Activated B cell treated with CpG ODN at 0.5 μM for 24 hours (primary cell): ENCODE data around the gene NLK. TPM values are rescaled to one million over a fixed set of nuclear protein-coding genes. Genes with fewer than 3 reads are reported as not detected.

Experiments
- ATAC-seq: fragments of 200-7000 bp; cut with Tn5 transposase; one replicate; pipeline ENCODE4 v1.10.0; 2021; ENCODE audit warnings: low read depth, mild to moderate bottlenecking, moderate library complexity
- CTCF ChIA-PET: fragments of 350-600 bp; sonication (Branson Sonifier 250); formaldehyde crosslinking; loops from one replicate; lab custom pipeline; 2021; ENCODE audit warnings: antibody characterized with exemption; lab: Charles Lee
- POLR2A ChIA-PET: fragments of 350-600 bp; sonication (Branson Sonifier 250); formaldehyde crosslinking; loops from one replicate; lab custom pipeline; 2021; ENCODE audit warnings: antibody characterized with exemption; lab: Charles Lee
- DNase-seq: peaks from one replicate; pipeline ENCODE4 v3.0.0; 2022
- H3K27ac Mint-ChIP-seq: one replicate; pipeline ENCODE4 v1.8.0; 2020; ENCODE audit warnings: mixed read lengths
- H3K27me3 Mint-ChIP-seq: one replicate; pipeline ENCODE4 v1.8.0; 2021; ENCODE audit warnings: mixed read lengths
- H3K36me3 Mint-ChIP-seq: one replicate; pipeline ENCODE4 v1.8.0; 2021; ENCODE audit warnings: low read depth, mixed read lengths
- H3K4me1 Mint-ChIP-seq: one replicate; pipeline ENCODE4 v1.8.0; 2021; ENCODE audit warnings: mixed read lengths
- H3K4me3 Mint-ChIP-seq: one replicate; pipeline ENCODE4 v1.8.0; 2020; ENCODE audit warnings: mild to moderate bottlenecking, mixed read lengths
- H3K9me3 Mint-ChIP-seq: one replicate; pipeline ENCODE4 v1.8.0; 2020; ENCODE audit warnings: mixed read lengths
- CTCF ChIP-seq: fragments of 200-600 bp; IDR thresholded peaks from one replicate; pipeline ENCODE4 v1.8.0; 2022; ENCODE audit warnings: antibody characterized with exemption, mild to moderate bottlenecking
- intact Hi-C: fragments of 100-400 bp; cut with micrococcal nuclease; formaldehyde crosslinking; loops from one replicate; pipeline ENCODE4 v1.15.1; 2024
- total RNA-seq: library from RNA; stranded (reverse); gene quantifications from 2 replicates; pipeline ENCODE4 v1.2.3, GENCODE V29; 2022

NLK gene
- total RNA-seq, 1 donor from 2014 or later: 24.6 TPM

- Mint-ChIP-seq H3K27ac (no peak overlapping the region), H3K27me3 (no peaks in the 10 kb centered on the region), H3K4me1 (peaks cover 12% of the 10 kb centered on the region), H3K9me3 (no peaks in the 10 kb centered on the region), H3K4me3 (no peak overlapping the region), H3K36me3 (peaks cover 59% of the 10 kb centered on the region)
- no peak for ATAC-seq
- ChIA-PET CTCF (no interaction called here), POLR2A (no interaction called here)
- TF ChIP-seq CTCF: no peak
- DNase-seq: no peak
- intact Hi-C loops: no loop called here
Measured at GRCh38 chr17:28170771-28171170, 128.3 kb downstream of the NLK start.

GRCh38 chr17:28173031-28173561 is 130.6 kb downstream of the NLK start:
- no peak overlapping the region for H3K27ac Mint-ChIP-seq
- no peaks in the 10 kb centered on the region for H3K27me3 Mint-ChIP-seq
- no peak overlapping the region for H3K4me3 Mint-ChIP-seq
- H3K4me1 Mint-ChIP-seq: peaks cover 12% of the 10 kb centered on the region
- H3K9me3 Mint-ChIP-seq: no peaks in the 10 kb centered on the region
- H3K36me3 Mint-ChIP-seq: peaks cover 54% of the 10 kb centered on the region
- ATAC-seq (no peak), DNase-seq (no peak)
- POLR2A ChIA-PET: no interaction called here
- intact Hi-C loops: no loop called here
- no peak for TF ChIP-seq CTCF
- CTCF ChIA-PET: no interaction called here

GRCh38 chr17:28173801-28174200 is 131.3 kb downstream of the NLK start:
- H3K27ac Mint-ChIP-seq: no peak overlapping the region
- no peak overlapping the region for H3K4me3 Mint-ChIP-seq
- POLR2A ChIA-PET: no interaction called here
- peaks cover 51% of the 10 kb centered on the region for H3K36me3 Mint-ChIP-seq
- CTCF ChIA-PET: no interaction called here
- H3K4me1 Mint-ChIP-seq: peaks cover 12% of the 10 kb centered on the region
- no peak for ATAC-seq
- no peak for DNase-seq
- intact Hi-C loops: no loop called here
- TF ChIP-seq CTCF: no peak
- no peaks in the 10 kb centered on the region for H3K27me3 Mint-ChIP-seq
- no peaks in the 10 kb centered on the region for H3K9me3 Mint-ChIP-seq

- no peak for TF ChIP-seq CTCF
- H3K9me3 Mint-ChIP-seq: no peaks in the 10 kb centered on the region
- peaks cover 12% of the 10 kb centered on the region for H3K4me1 Mint-ChIP-seq
- ChIA-PET POLR2A (no interaction called here), CTCF (no interaction called here)
- no peak overlapping the region for H3K4me3 Mint-ChIP-seq
- no peak for ATAC-seq
- intact Hi-C loops: no loop called here
- peaks cover 44% of the 10 kb centered on the region for H3K36me3 Mint-ChIP-seq
- DNase-seq: no peak
- no peak overlapping the region for H3K27ac Mint-ChIP-seq
- H3K27me3 Mint-ChIP-seq: no peaks in the 10 kb centered on the region
Measured at GRCh38 chr17:28174352-28175046, 132.0 kb downstream of the NLK start.

GRCh38 chr17:28177351-28177750 is 134.9 kb downstream of the NLK start:
- no peak for TF ChIP-seq CTCF
- H3K36me3 Mint-ChIP-seq: peaks cover 35% of the 10 kb centered on the region
- peaks cover 12% of the 10 kb centered on the region for H3K4me1 Mint-ChIP-seq
- no peak overlapping the region for H3K4me3 Mint-ChIP-seq
- CTCF ChIA-PET: no interaction called here
- intact Hi-C loops: no loop called here
- POLR2A ChIA-PET: no interaction called here
- H3K27me3 Mint-ChIP-seq: no peaks in the 10 kb centered on the region
- no peaks in the 10 kb centered on the region for H3K9me3 Mint-ChIP-seq
- DNase-seq (no peak), ATAC-seq (no peak)
- H3K27ac Mint-ChIP-seq: no peak overlapping the region
